Lower leg skin (tissue), 4 donors: Measurements from ENCODE around the gene IGSF21. TPM values are rescaled to one million over a fixed set of nuclear protein-coding genes. Genes with fewer than 3 reads are reported as not detected.

Experiments used
- DNase-seq, 2 donors: peaks; one replicate each; pipeline ENCODE4 v3.0.0-alpha.2; 2019; ENCODE audit warnings: low spot score in 2 of 2
- H3K4me3 ChIP-seq: fragments of 200-600 bp; sonication (generic); 2 replicates; pipeline ENCODE4 v1.5.1; 2017; ENCODE audit warnings: mild to moderate bottlenecking, low read depth; ENCODE audit not compliant: poor library complexity, severe bottlenecking
- POLR2A ChIP-seq, 2 donors: fragments of 450-650 bp; IDR thresholded peaks; one replicate each; pipeline ENCODE4 v1.6.1; 2016 to 2017; ENCODE audit warnings: antibody characterized with exemption in 2 of 2, mild to moderate bottlenecking in 1 of 2, moderate library complexity in 1 of 2
- WGBS, 2 donors: methylation state at CpG; one replicate each; pipeline ENCODE4 v1.1.5; 2018; 5-methylcytosine and 5-hydroxymethylcytosine counted together
- intact Hi-C: fragments of 100-400 bp; cut with DNase I; formaldehyde crosslinking; loops from one replicate; pipeline ENCODE4 v1.15.0; 2023; ENCODE audit warnings: low total_unique reads
- total RNA-seq, 4 donors: library from RNA; depleted of rRNA; stranded (reverse); fragments of >200 nt; gene quantifications; one replicate each; pipeline ENCODE4 v1.1.0, GENCODE V29; 2016
- TF ChIP-seq, protein P1 (sequence below), 3 donors: fragments of 450-650 bp; IDR thresholded peaks; one replicate each; pipeline ENCODE4 v1.5.1; 2016; ENCODE audit warnings: antibody characterized with exemption in 3 of 3, mild to moderate bottlenecking in 3 of 3, moderate library complexity in 2 of 3

The IGSF21 gene
- total RNA-seq, 4 donors from 2014 or later, result 0.66 to 3.0 (median 1.3) TPM

DNA sequence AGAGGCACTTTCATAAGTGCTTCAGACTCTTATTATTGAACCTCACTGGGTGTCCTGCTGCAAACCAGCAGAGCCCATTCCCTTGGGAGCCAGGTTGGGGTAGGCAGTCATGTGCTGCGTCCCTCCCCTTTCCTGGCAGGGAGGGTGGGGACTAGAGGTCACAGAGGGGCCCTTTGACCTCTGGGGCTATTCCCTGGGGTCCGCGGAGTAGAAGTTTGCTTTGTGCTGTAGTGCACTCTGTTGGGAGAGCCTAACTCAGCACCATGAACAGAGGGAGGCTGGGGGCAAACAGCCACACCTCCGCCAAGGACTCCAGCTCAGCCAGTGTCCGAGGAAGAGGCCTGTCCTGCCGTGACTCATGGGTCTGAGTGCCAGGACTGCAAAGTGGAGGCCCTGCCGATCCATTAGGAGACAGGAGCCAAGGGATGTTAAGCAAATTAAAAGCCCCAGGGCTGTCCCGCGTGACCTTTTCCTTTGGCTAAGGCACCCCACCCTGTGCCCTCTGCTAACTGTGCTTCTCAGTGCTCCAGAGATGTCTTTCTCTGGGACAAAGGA is 3.0 kb upstream of the IGSF21 start:
- 43 to 44% methylated on average over 7 to 9 of the region's 9 CpGs for WGBS, 2 donors
- H3K4me3 ChIP-seq, result no peak overlapping the region
- no peak for TF ChIP-seq POLR2A (IDR thresholded peaks at IDR 0.05)
- TF ChIP-seq, protein P1, sequence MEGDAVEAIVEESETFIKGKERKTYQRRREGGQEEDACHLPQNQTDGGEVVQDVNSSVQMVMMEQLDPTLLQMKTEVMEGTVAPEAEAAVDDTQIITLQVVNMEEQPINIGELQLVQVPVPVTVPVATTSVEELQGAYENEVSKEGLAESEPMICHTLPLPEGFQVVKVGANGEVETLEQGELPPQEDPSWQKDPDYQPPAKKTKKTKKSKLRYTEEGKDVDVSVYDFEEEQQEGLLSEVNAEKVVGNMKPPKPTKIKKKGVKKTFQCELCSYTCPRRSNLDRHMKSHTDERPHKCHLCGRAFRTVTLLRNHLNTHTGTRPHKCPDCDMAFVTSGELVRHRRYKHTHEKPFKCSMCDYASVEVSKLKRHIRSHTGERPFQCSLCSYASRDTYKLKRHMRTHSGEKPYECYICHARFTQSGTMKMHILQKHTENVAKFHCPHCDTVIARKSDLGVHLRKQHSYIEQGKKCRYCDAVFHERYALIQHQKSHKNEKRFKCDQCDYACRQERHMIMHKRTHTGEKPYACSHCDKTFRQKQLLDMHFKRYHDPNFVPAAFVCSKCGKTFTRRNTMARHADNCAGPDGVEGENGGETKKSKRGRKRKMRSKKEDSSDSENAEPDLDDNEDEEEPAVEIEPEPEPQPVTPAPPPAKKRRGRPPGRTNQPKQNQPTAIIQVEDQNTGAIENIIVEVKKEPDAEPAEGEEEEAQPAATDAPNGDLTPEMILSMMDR (IDR thresholded peaks at IDR 0.05), result no peak

DNA sequence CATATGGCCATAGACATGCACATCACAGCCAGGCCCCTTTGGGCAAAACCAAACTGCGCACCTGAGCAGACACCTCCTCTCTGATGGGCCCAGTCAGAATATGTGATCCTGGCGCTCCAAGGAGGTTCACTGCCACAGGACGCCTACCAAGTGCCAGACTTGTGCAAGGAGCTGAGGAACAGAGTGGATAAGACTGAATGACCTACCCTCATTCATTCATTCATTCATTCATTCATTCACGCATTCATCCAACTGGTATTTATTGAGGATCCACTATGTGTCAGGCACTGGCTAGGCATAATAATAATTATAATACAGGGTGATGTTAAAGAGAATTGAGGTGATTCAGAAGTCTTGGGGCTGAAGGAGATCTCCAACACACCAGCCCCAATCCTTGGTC is 2.4 kb upstream of the IGSF21 start:
- no peak for DNase-seq
- no peak overlapping the region for H3K4me3 ChIP-seq
- intact Hi-C loops, result no loop called here
- no peak for TF ChIP-seq POLR2A (IDR thresholded peaks at IDR 0.05)
- TF ChIP-seq, protein P1 (IDR thresholded peaks at IDR 0.05), result no peak
- WGBS, 2 donors, result 88% methylated on average over 4 of the region's 4 CpGs

More for the DNA sequence above, 3.0 kb upstream of the IGSF21 start:
- DNase-seq, result no peak
- intact Hi-C loops, result no loop called here

DNA sequence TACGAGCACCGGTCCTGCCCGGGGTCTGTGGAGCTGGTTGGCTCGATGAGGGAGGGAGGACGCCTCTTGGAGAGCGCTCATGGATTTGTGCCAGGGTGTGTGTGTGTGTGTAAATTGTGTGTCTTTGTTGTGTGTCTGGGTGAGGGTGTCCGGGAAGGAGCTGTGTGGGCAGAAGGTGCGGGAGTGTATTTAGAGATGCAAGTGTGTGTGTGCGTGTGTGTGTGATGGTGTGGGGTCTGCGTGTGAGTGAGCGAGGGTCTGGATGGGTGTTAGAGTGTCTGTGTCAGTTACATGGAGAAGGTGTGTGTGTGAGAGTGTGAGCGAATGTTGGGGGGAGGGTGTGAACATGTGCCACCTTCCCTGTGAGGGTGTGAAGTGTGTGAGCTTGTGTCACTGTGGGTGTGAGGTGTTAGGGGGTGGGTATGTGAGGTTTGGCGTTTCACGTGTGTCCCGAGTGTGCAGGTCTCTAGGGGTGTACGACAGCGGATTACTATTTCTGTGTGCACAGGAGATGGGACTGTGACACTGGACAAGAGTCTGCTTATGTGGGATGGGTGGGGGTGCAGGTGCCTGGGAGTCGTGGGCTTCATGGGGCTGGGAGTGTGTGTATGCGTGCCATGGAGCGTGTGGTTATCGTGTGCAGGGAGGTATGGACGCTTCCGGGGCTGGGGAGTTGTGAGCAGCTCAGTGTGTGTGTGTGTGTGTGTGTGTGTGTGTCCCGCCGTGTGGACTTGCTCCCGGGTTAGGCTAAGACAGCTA is 880 bp downstream of the IGSF21 start:
- 4 to 5% methylated on average over 20 to 26 of the region's 26 CpGs for WGBS, 2 donors
- no peak overlapping the region for H3K4me3 ChIP-seq
- no peak for TF ChIP-seq POLR2A (IDR thresholded peaks at IDR 0.05)
- TF ChIP-seq, protein P1 (IDR thresholded peaks at IDR 0.05), result no peak
- intact Hi-C loops, result no loop called here
- DNase-seq, result no peak

DNA sequence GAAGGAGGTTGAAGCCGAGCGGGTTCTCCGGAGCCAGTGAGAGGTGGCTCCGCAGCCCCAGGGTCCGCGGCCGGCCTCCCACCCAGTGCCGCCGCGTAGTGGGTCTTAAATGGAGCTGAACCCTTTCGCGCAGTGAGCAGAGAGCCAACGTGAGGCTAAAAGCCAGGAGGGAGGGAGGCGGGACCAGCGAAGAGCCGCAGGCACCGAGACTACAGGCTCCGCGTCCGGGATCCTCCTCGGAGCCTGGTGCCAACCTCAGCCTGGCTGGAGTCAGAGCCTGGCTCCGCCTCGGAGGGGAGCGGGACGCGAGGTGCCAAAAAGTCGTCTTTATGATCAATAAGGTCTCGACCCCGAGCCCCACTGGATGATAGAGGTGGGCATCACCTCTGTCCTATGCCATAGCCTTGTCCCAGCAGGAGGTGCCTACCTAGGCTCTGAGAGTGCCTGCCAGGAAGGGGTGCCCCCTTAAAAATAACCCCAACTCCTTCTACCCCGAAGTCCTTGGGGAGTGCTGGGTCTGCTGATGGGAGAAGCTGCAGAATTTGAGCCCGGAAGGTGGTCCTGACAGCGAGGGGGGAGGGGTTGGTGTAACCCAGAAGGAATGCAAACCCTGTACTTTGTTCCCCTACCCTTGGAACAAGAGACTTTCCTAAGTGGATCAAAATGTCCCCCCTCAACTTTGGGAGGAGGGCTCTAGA is 1.6 kb downstream of the IGSF21 start:
- intact Hi-C loops, result no loop called here
- DNase-seq, result no peak
- no peak for TF ChIP-seq POLR2A (IDR thresholded peaks at IDR 0.05)
- TF ChIP-seq, protein P1 (IDR thresholded peaks at IDR 0.05), result no peak
- H3K4me3 ChIP-seq, result no peak overlapping the region
- 0 to 2% methylated on average over 23 to 32 of the region's 32 CpGs for WGBS, 2 donors

DNA sequence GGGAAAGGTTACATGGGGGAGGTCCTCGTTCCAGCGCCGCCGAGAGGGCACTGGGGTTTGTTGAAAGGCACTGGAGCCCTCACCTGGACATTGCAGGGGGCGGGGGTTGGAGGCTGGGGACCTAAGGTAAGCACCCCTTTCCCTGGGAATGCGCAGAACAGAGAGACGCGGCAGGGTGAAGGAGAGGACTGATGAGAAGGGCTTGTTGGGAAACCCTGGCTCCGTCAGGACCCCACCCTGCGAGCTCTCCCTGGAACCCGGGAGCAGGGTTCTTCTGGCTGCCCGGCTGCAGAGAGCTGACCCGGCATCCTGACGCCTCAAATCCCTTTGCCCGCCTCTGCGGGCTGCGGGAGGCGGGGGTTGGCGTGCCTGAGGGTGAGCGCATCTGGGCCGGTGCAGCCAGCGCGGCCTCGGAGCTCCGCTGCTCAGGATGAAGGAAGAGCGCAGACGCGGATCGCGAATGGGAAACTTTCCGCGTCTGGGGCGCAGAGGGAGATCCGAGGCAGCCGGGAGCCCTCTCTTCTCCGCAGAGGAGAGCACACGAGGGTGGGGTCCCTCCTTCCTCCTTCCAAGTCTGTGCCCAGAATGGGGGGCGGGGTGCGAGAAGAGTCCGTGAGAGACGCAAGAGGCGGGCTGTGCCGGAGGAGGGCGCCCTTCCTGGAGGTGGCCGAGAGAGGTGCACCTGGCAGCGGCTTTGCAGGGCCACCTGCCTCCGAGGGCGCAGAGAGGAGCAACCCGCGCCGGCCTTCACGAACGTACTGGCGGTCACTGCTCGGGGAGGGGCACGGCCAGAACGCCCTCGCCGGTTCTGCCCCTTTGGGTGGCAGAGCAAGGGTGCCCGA is 2.4 kb downstream of the IGSF21 start:
- intact Hi-C loops, result no loop called here
- no peak overlapping the region for H3K4me3 ChIP-seq
- WGBS, 2 donors, result 0 to 2% methylated on average over 35 to 44 of the region's 60 CpGs
- DNase-seq, result peak in 1 of 2 donors; percentile 29
- TF ChIP-seq, protein P1 (IDR thresholded peaks at IDR 0.05), result no peak
- no peak for TF ChIP-seq POLR2A (IDR thresholded peaks at IDR 0.05)
